ENCODE data around the gene LRTM2.

GRCh38 chr12:1811948-1812291, 8.4 kb upstream of the LRTM2 start:
- no peak for TF ChIP-seq CTCF (IDR thresholded peaks at IDR 0.05)
- no peak for TF ChIP-seq POLR2A (IDR thresholded peaks at IDR 0.05)
